GM23338 (cell line): ENCODE data around the gene INPP5K. TPM values are rescaled to one million over a fixed set of nuclear protein-coding genes. Genes with fewer than 3 reads are reported as not detected.
A peak's percentile ranks its signal among the peaks of the same experiment; 100 is the strongest.

Experiments
- ATAC-seq: fragments of 200-7000 bp; cut with Tn5 transposase; 3 replicates; pipeline ENCODE4 v1.9.1; 2020
- DNase-seq: peaks from one replicate; pipeline ENCODE4 v3.0.0-alpha.2; 2015; ENCODE audit warnings: low spot score
- H2AFZ ChIP-seq: fragments of 200-600 bp; sonication (generic); 2 replicates; pipeline ENCODE4 v1.8.0; 2016; ENCODE audit warnings: antibody characterized with exemption, mild to moderate bottlenecking, moderate library complexity
- H3F3A ChIP-seq: fragments of 200-600 bp; sonication (generic); replicated peaks from 2 replicates; pipeline ENCODE4 v1.8.0; 2017; ENCODE audit warnings: antibody characterized with exemption, mixed run types, low read depth
- H3K27ac ChIP-seq: fragments of 200-600 bp; sonication (generic); 2 replicates; pipeline ENCODE4 v1.6.1; 2016; ENCODE audit warnings: low read depth
- H3K27me3 ChIP-seq: fragments of 200-600 bp; sonication (generic); 2 replicates; pipeline ENCODE4 v1.8.0; 2016; ENCODE audit warnings: mild to moderate bottlenecking, mixed run types, moderate library complexity; ENCODE audit not compliant: insufficient read depth
- H3K36me3 ChIP-seq: fragments of 200-600 bp; sonication (generic); 2 replicates; pipeline ENCODE4 v1.8.0; 2016; ENCODE audit warnings: mild to moderate bottlenecking; ENCODE audit not compliant: insufficient read depth
- H3K4me1 ChIP-seq: fragments of 200-600 bp; sonication (generic); 2 replicates; pipeline ENCODE4 v1.8.0; 2016; ENCODE audit warnings: mild to moderate bottlenecking, moderate library complexity; ENCODE audit not compliant: insufficient read depth
- H3K4me2 ChIP-seq: fragments of 200-600 bp; sonication (generic); 2 replicates; pipeline ENCODE4 v1.7.1; 2017; ENCODE audit warnings: mixed run types
- H3K4me3 ChIP-seq: fragments of 200-600 bp; sonication (generic); 2 replicates; pipeline ENCODE4 v1.6.1; 2016; ENCODE audit warnings: mixed run types
- H3K79me2 ChIP-seq: fragments of 200-600 bp; sonication (generic); replicated peaks from 2 replicates; pipeline ENCODE4 v1.8.0; 2017; ENCODE audit warnings: mild to moderate bottlenecking; ENCODE audit not compliant: insufficient read depth
- H3K9me2 ChIP-seq: fragments of 200-600 bp; sonication (generic); 2 replicates; pipeline ENCODE4 v1.8.0; 2017; ENCODE audit not compliant: insufficient read depth
- H4K20me1 ChIP-seq: fragments of 200-600 bp; sonication (generic); replicated peaks from 2 replicates; pipeline ENCODE4 v1.8.0; 2017; ENCODE audit warnings: mild to moderate bottlenecking; ENCODE audit not compliant: insufficient read depth
- H3K27ac Mint-ChIP-seq: 2 replicates; pipeline ENCODE4 v1.8.0; 2020; ENCODE audit warnings: inconsistent platforms, mild to moderate bottlenecking, moderate library complexity, mixed read lengths
- H3K27me3 Mint-ChIP-seq: 3 replicates; pipeline ENCODE4 v1.8.0; 2022; ENCODE audit warnings: low read depth, mild to moderate bottlenecking, moderate library complexity, mixed read lengths, inconsistent platforms; ENCODE audit not compliant: insufficient read depth, poor library complexity
- H3K36me3 Mint-ChIP-seq: 3 replicates; pipeline ENCODE4 v1.8.0; 2021; ENCODE audit warnings: low read depth, mild to moderate bottlenecking, inconsistent platforms, moderate library complexity, mixed read lengths
- H3K4me1 Mint-ChIP-seq: 3 replicates; pipeline ENCODE4 v1.8.0; 2020; ENCODE audit warnings: mild to moderate bottlenecking, inconsistent platforms, mixed read lengths
- H3K4me3 Mint-ChIP-seq: 3 replicates; pipeline ENCODE4 v1.8.0; 2021; ENCODE audit warnings: moderate library complexity, mild to moderate bottlenecking, inconsistent platforms, mixed read lengths
- H3K9me3 Mint-ChIP-seq: 3 replicates; pipeline ENCODE4 v1.8.0; 2020; ENCODE audit warnings: moderate library complexity, mild to moderate bottlenecking, inconsistent platforms, mixed read lengths
- CREB1 ChIP-seq: fragments of 250-450 bp; sonication (Bioruptor Pico); IDR thresholded peaks from 2 replicates; pipeline ENCODE4 v1.5.0; 2020; ENCODE audit warnings: low read depth, mild to moderate bottlenecking, moderate library complexity
- ETS1 ChIP-seq: IDR thresholded peaks from 2 replicates; pipeline ENCODE4 v1.6.1; 2016; ENCODE audit warnings: antibody characterized with exemption
- JUNB ChIP-seq: IDR thresholded peaks from one replicate; pipeline ENCODE4 v1.6.1; 2016; ENCODE audit warnings: antibody characterized with exemption; ENCODE audit not compliant: unreplicated experiment
- POLR2AphosphoS5 ChIP-seq: IDR thresholded peaks from 2 replicates; pipeline ENCODE4 v1.6.1; 2016; ENCODE audit warnings: antibody characterized with exemption, low read depth
- REST ChIP-seq: IDR thresholded peaks from one replicate; pipeline ENCODE4 v1.6.1; 2018; ENCODE audit warnings: antibody characterized with exemption; ENCODE audit not compliant: unreplicated experiment
- STAT1 ChIP-seq: IDR thresholded peaks from one replicate; pipeline ENCODE4 v1.6.1; 2016; ENCODE audit warnings: antibody characterized with exemption; ENCODE audit not compliant: unreplicated experiment
- ZNF462 ChIP-seq: fragments of 250-450 bp; sonication (Bioruptor Pico); IDR thresholded peaks from 2 replicates; pipeline ENCODE4 v1.5.0; 2020; ENCODE audit warnings: mild to moderate bottlenecking, moderate library complexity
- long read RNA-seq: library from polyadenylated mRNA; unstranded; transcript quantifications from one replicate; pipeline ENCODE4 v2.0.0, GENCODE V29; 2020; ENCODE audit not compliant: unreplicated experiment
- polyA plus RNA-seq: library from polyadenylated mRNA; unstranded; fragments of >200 nt; fragmentation: Nextera tagmentation; extraction: Ambion mirVana; gene quantifications from 2 replicates; pipeline ENCODE4 v1.2.1, GENCODE V29; 2016
- total RNA-seq: library from RNA; depleted of rRNA; stranded (reverse); fragments of >200 nt; shearing (Covaris generic); gene quantifications from 2 replicates; pipeline ENCODE4 v1.2.3, GENCODE V29; 2014; rRNA removed

The INPP5K gene
- 22.5 and 29.7 TPM in 2 replicates for total RNA-seq
- 8.4 TPM in 2 replicates for polyA plus RNA-seq
- long read RNA-seq, transcript INPP5K-204 (12 exons, 2,988 nt), result major isoform, 15 of 19 reads
- long read RNA-seq, partial matches to known transcripts, result 1 of 19 reads
- long read RNA-seq, other reads (novel, unspliced or antisense), result 3 of 19 reads

GRCh38 chr17:1516388-1517161 is at the start of gene INPP5K:
INPP5K (minus strand) TSS chr17:1516612; CDS start chr17:1516499, 113 bp downstream.
- Mint-ChIP-seq H3K36me3 (peaks cover 6% of the 10 kb centered on the region; the same call in 1 of the 3 replicates), H3K27me3 (peaks cover 5% of the 10 kb centered on the region), H3K4me1 (peaks cover 12% of the 10 kb centered on the region; the same call in 2 of the 3 replicates), H3K4me3 (peak within 1 kb of the TSS; percentile 88), H3K9me3 (no peaks in the 10 kb centered on the region), H3K27ac (peak within 1 kb of the TSS; percentile 91)
- peaks cover 19% of the 10 kb centered on the region for H3F3A ChIP-seq
- H4K20me1 ChIP-seq, result no peaks in the 10 kb centered on the region
- no peak for TF ChIP-seq ZNF462 (CRISPR knock-in tag)
- TF ChIP-seq CREB1 (CRISPR knock-in tag), result peak; percentile 90
- TF ChIP-seq JUNB, result no peak
- TF ChIP-seq POLR2AphosphoS5, result peak; percentile 94
- TF ChIP-seq REST, result no peak
- no peak for TF ChIP-seq STAT1
- peak; percentile 53 for TF ChIP-seq ETS1
- peak; percentile 95 for DNase-seq
- H3K9me2 ChIP-seq, result no peaks in the 10 kb centered on the region
- ATAC-seq, result peak; percentile 93
- peak within 1 kb of the TSS; percentile 86 for H3K4me2 ChIP-seq
- no peaks in the 10 kb centered on the region; the same call in 1 of the 2 replicates for H3K36me3 ChIP-seq
- H3K4me3 ChIP-seq, result peak within 1 kb of the TSS; percentile 97
- H3K4me1 ChIP-seq, result peaks cover 7% of the 10 kb centered on the region
- H3K27ac ChIP-seq, result peak within 1 kb of the TSS; percentile 79
- no peaks in the 10 kb centered on the region for H3K27me3 ChIP-seq
- H3K79me2 ChIP-seq, result peaks cover 13% of the 10 kb centered on the region
- peak within 1 kb of the TSS; percentile 90 for H2AFZ ChIP-seq
